ENCODE measurements around the gene PVRIG.
"Not testable (repeated sequence)": the region's sequence is repeated elsewhere in the genome, so short reads cannot be mapped to it uniquely, and the experiment has no call there.

Gene PVRIG

DNA sequence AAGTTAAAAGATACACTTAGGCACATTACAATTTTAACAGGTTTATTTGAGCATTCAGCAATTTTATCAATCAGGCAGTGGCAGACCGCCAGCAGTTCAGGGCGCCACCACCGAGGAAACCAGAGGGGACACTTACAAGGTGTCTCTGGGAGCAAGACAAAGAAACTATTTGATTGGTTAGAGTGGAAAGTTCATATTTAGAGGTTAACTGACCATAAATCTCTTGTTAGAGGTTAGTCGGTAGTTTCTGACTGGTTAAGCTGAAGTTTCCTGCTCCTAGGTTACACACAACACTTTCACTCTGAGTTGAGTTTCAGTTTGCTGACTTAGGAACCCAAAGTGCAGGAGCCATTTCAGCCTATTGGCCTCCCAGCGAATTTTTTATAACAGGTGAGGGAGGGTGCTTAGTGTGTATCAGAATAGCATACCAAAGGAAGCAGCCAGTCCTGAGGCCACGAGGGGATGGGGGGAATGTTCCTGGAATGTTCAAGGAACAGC lies 10.8 kb upstream of the PVRIG start:
- DNase-seq (ENCODE audit: low spot score): peak; percentile 67
- TF ChIP-seq, protein P1, sequence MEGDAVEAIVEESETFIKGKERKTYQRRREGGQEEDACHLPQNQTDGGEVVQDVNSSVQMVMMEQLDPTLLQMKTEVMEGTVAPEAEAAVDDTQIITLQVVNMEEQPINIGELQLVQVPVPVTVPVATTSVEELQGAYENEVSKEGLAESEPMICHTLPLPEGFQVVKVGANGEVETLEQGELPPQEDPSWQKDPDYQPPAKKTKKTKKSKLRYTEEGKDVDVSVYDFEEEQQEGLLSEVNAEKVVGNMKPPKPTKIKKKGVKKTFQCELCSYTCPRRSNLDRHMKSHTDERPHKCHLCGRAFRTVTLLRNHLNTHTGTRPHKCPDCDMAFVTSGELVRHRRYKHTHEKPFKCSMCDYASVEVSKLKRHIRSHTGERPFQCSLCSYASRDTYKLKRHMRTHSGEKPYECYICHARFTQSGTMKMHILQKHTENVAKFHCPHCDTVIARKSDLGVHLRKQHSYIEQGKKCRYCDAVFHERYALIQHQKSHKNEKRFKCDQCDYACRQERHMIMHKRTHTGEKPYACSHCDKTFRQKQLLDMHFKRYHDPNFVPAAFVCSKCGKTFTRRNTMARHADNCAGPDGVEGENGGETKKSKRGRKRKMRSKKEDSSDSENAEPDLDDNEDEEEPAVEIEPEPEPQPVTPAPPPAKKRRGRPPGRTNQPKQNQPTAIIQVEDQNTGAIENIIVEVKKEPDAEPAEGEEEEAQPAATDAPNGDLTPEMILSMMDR (IDR thresholded peaks at IDR 0.05; ENCODE audit: extremely low read depth, missing control alignments): no peak

- DNase-seq (ENCODE audit: low spot score): no peak
- TF ChIP-seq, protein P1 (IDR thresholded peaks at IDR 0.05; ENCODE audit: extremely low read depth, missing control alignments): no peak
These were observed 10.3 kb upstream of the PVRIG start for GRCh38 chr7:100209493-100209892.

DNA sequence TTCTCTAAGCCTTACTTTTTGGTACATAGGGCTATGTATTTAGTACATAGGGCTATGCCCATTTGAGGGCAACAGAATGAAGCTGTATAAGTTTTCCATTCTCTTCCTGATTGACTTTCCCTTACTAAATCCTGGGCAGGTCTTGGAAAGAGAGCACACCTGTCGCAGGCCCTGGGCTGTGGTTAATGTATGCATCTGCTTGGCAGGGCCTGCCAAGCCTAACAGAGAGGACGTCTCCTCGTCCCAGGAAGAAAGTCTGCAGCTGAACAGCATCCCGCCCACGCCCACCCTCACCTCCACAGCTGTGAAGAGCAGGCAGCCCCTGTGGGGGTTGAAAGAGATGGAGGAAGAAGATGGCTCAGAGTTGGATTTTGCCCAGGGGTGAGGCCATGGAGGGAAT lies 8.9 kb upstream of the PVRIG start:
- DNase-seq (ENCODE audit: low spot score): no peak
- TF ChIP-seq, protein P1 (IDR thresholded peaks at IDR 0.05; ENCODE audit: extremely low read depth, missing control alignments): no peak

GRCh38 chr7:100211342-100211780 lies 8.4 kb upstream of the PVRIG start:
- peak; percentile 49 for DNase-seq (ENCODE audit: low spot score)
- TF ChIP-seq, protein P1 (IDR thresholded peaks at IDR 0.05; ENCODE audit: extremely low read depth, missing control alignments): no peak

GRCh38 chr7:100212631-100213286 lies 7.0 kb upstream of the PVRIG start:
- TF ChIP-seq, protein P1 (IDR thresholded peaks at IDR 0.05; ENCODE audit: extremely low read depth, missing control alignments): no peak
- no peak for DNase-seq (ENCODE audit: low spot score)

DNA sequence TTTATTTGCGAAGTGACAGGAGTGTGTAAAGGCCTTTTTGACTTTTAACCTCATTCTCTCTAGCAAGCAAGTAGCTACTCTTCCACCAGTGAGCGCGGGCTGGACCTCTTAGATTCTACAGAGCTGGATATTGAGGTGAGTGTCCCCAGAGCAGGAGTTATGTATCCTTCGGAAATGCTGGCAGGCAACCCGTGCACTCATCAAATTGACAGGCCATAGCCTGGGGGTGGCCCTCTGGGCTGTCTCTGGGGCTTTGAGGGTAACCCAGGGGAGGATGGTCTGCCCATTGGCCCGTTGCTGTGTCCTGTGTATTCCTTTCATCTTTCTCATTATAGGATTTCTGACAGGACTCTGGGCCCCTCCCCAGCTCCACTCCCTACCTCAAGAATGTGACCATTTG lies 6.1 kb upstream of the PVRIG start:
- TF ChIP-seq, protein P1 (IDR thresholded peaks at IDR 0.05; ENCODE audit: extremely low read depth, missing control alignments): no peak
- no peak for DNase-seq (ENCODE audit: low spot score)

DNA sequence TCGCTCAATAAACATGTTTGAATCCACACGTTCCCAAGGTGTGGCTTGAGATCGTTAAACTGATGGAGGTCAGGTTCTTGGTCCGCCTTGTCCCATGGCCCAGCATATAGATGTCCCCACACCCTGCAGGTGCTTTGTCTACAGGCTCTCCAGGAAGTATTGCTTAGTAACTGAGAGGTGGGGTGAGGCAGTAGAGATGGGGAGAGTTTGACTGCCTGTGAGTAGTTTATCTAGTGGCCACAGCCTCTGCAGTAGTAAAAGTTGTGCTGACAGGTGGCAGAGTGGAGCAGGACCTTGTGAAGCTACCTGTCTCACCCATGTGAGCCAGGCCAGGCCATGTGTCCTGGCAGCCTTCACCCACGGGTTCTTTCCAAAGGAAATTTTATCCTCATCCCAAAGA lies 5.4 kb upstream of the PVRIG start:
- DNase-seq (ENCODE audit: low spot score): not testable (repeated sequence)

GRCh38 chr7:100215895-100216294 lies 3.9 kb upstream of the PVRIG start:
- DNase-seq (ENCODE audit: low spot score): no peak
- TF ChIP-seq, protein P1 (IDR thresholded peaks at IDR 0.05; ENCODE audit: extremely low read depth, missing control alignments): no peak

All from GM20000 (cell line).